Activated naive CD4-positive, alpha-beta T cell treated with anti-CD3 and anti-CD28 coated beads, Interleukin-2, amount 10 ng/mL, durations not matched to agents 7 days and 5 days (primary cell): ENCODE results near the gene MS4A8.
"Not testable (repeated sequence)": the region's sequence is repeated elsewhere in the genome, so short reads cannot be mapped to it uniquely, and the experiment has no call there.

Experiments
- CTCF ChIA-PET: fragments of 350-600 bp; sonication (Branson Sonifier 250); formaldehyde crosslinking; loops from one replicate; lab custom pipeline; 2021; ENCODE audit warnings: antibody characterized with exemption; lab: Charles Lee
- DNase-seq: peaks from one replicate; pipeline ENCODE4 v3.0.0-alpha.2; 2020
- H3K27ac Mint-ChIP-seq: one replicate; pipeline ENCODE4 v1.8.0; 2021; ENCODE audit warnings: mild to moderate bottlenecking, moderate library complexity, mixed read lengths
- H3K27me3 Mint-ChIP-seq: one replicate; pipeline ENCODE4 v1.8.0; 2021; ENCODE audit warnings: mild to moderate bottlenecking, mixed read lengths
- H3K36me3 Mint-ChIP-seq: one replicate; pipeline ENCODE4 v1.8.0; 2021; ENCODE audit warnings: mixed read lengths
- H3K4me1 Mint-ChIP-seq: one replicate; pipeline ENCODE4 v1.8.0; 2021; ENCODE audit warnings: mixed read lengths
- H3K4me3 Mint-ChIP-seq: one replicate; pipeline ENCODE4 v1.8.0; 2021; ENCODE audit warnings: mild to moderate bottlenecking, moderate library complexity, mixed read lengths
- H3K9me3 Mint-ChIP-seq: one replicate; pipeline ENCODE4 v1.8.0; 2021; ENCODE audit warnings: mixed read lengths

MS4A8 gene

GRCh38 chr11:60710482-60710881 lies 11.1 kb downstream of the MS4A8 start:
- no peaks in the 10 kb centered on the region for H3K4me1 Mint-ChIP-seq
- CTCF ChIA-PET: no interaction called here
- no peak for DNase-seq
- H3K4me3 Mint-ChIP-seq: no peak overlapping the region
- H3K27ac Mint-ChIP-seq: no peak overlapping the region
- peaks cover 5% of the 10 kb centered on the region for H3K27me3 Mint-ChIP-seq
- H3K9me3 Mint-ChIP-seq: no peaks in the 10 kb centered on the region
- H3K36me3 Mint-ChIP-seq: no peaks in the 10 kb centered on the region

GRCh38 chr11:60711276-60711675 lies 11.9 kb downstream of the MS4A8 start:
- H3K4me3 Mint-ChIP-seq: no peak overlapping the region
- H3K4me1 Mint-ChIP-seq: no peaks in the 10 kb centered on the region
- peaks cover 4% of the 10 kb centered on the region for H3K27me3 Mint-ChIP-seq
- no peaks in the 10 kb centered on the region for H3K36me3 Mint-ChIP-seq
- CTCF ChIA-PET: no interaction called here
- DNase-seq: no peak
- no peak overlapping the region for H3K27ac Mint-ChIP-seq
- H3K9me3 Mint-ChIP-seq: no peaks in the 10 kb centered on the region

- H3K36me3 Mint-ChIP-seq, H3K4me3 Mint-ChIP-seq, H3K9me3 Mint-ChIP-seq: not testable (repeated sequence)
Measured at GRCh38 chr11:60713423-60713822, 14.0 kb downstream of the MS4A8 start.

GRCh38 chr11:60717956-60718355 lies 18.5 kb downstream of the MS4A8 start:
- Mint-ChIP-seq H3K4me3 (no peak overlapping the region), H3K36me3 (no peaks in the 10 kb centered on the region), H3K9me3 (no peaks in the 10 kb centered on the region), H3K27ac (no peak overlapping the region), H3K27me3 (peaks cover 14% of the 10 kb centered on the region), H3K4me1 (no peaks in the 10 kb centered on the region)
- CTCF ChIA-PET: no interaction called here
- DNase-seq: no peak

More at GRCh38 chr11:60713423-60713822, 14.0 kb downstream of the MS4A8 start:
- H3K4me1 Mint-ChIP-seq, DNase-seq, H3K27ac Mint-ChIP-seq, H3K27me3 Mint-ChIP-seq, CTCF ChIA-PET: not testable (repeated sequence)

- H3K36me3 Mint-ChIP-seq: no peaks in the 10 kb centered on the region
- CTCF ChIA-PET: no interaction called here
Measured at GRCh38 chr11:60718524-60719316, 19.3 kb downstream of the MS4A8 start.

GRCh38 chr11:60719391-60719790 lies 20.0 kb downstream of the MS4A8 start:
- peaks cover 14% of the 10 kb centered on the region for H3K27me3 Mint-ChIP-seq
- DNase-seq: no peak
- H3K36me3 Mint-ChIP-seq: no peaks in the 10 kb centered on the region
- no peaks in the 10 kb centered on the region for H3K9me3 Mint-ChIP-seq
- no peak overlapping the region for H3K27ac Mint-ChIP-seq
- H3K4me3 Mint-ChIP-seq: no peak overlapping the region
- CTCF ChIA-PET: no interaction called here
- H3K4me1 Mint-ChIP-seq: no peaks in the 10 kb centered on the region

More at GRCh38 chr11:60718524-60719316, 19.3 kb downstream of the MS4A8 start:
- DNase-seq: no peak
- H3K27me3 Mint-ChIP-seq: peaks cover 15% of the 10 kb centered on the region
- no peak overlapping the region for H3K27ac Mint-ChIP-seq
- no peak overlapping the region for H3K4me3 Mint-ChIP-seq
- H3K4me1 Mint-ChIP-seq: no peaks in the 10 kb centered on the region
- no peaks in the 10 kb centered on the region for H3K9me3 Mint-ChIP-seq

GRCh38 chr11:60720460-60720859 lies 21.0 kb downstream of the MS4A8 start:
- Mint-ChIP-seq H3K27me3 (peaks cover 11% of the 10 kb centered on the region), H3K4me1 (no peaks in the 10 kb centered on the region)

GRCh38 chr11:60724420-60724819 lies 25.0 kb downstream of the MS4A8 start, which contains the start of gene MS4A18:
Gene MS4A18 (plus strand): TSS chr11:60724720.
- Mint-ChIP-seq H3K4me1 (no peaks in the 10 kb centered on the region), H3K4me3 (no peak within 1 kb of the TSS), H3K9me3 (no peaks in the 10 kb centered on the region), H3K27me3 (peaks cover 16% of the 10 kb centered on the region), H3K27ac (no peak within 1 kb of the TSS), H3K36me3 (no peaks in the 10 kb centered on the region)
- DNase-seq: no peak
- CTCF ChIA-PET: no interaction called here

More at GRCh38 chr11:60720460-60720859, 21.0 kb downstream of the MS4A8 start:
- Mint-ChIP-seq H3K36me3 (no peaks in the 10 kb centered on the region), H3K9me3 (no peaks in the 10 kb centered on the region), H3K4me3 (no peak overlapping the region), H3K27ac (no peak overlapping the region)
- no peak for DNase-seq
- CTCF ChIA-PET: interaction anchor here (0.5 kb wide), 1 partner anchor 393 kb away, joined by 3 read pairs; no protein-coding TSS in a partner anchor

- no peak for DNase-seq
- Mint-ChIP-seq H3K4me1 (no peaks in the 10 kb centered on the region), H3K4me3 (no peak overlapping the region), H3K27ac (no peak overlapping the region), H3K9me3 (no peaks in the 10 kb centered on the region), H3K36me3 (no peaks in the 10 kb centered on the region), H3K27me3 (peaks cover 22% of the 10 kb centered on the region)
- CTCF ChIA-PET: no interaction called here
Measured at GRCh38 chr11:60725592-60725991, 26.2 kb downstream of the MS4A8 start.

- H3K4me1 Mint-ChIP-seq: no peaks in the 10 kb centered on the region
Measured at GRCh38 chr11:60731586-60731985, 32.2 kb downstream of the MS4A8 start.

GRCh38 chr11:60734279-60734678 lies 34.9 kb downstream of the MS4A8 start:
- H3K27ac Mint-ChIP-seq: no peak overlapping the region
- H3K36me3 Mint-ChIP-seq: no peaks in the 10 kb centered on the region
- no peak for DNase-seq
- CTCF ChIA-PET: no interaction called here
- peaks cover 10% of the 10 kb centered on the region for H3K27me3 Mint-ChIP-seq
- no peaks in the 10 kb centered on the region for H3K9me3 Mint-ChIP-seq
- no peaks in the 10 kb centered on the region for H3K4me1 Mint-ChIP-seq
- no peak overlapping the region for H3K4me3 Mint-ChIP-seq

More at GRCh38 chr11:60731586-60731985, 32.2 kb downstream of the MS4A8 start:
- no peak for DNase-seq
- CTCF ChIA-PET: no interaction called here
- Mint-ChIP-seq H3K4me3 (no peak overlapping the region), H3K27ac (no peak overlapping the region), H3K9me3 (no peaks in the 10 kb centered on the region), H3K27me3 (peaks cover 11% of the 10 kb centered on the region), H3K36me3 (no peaks in the 10 kb centered on the region)

- Mint-ChIP-seq H3K4me1 (no peaks in the 10 kb centered on the region), H3K36me3 (no peaks in the 10 kb centered on the region), H3K27ac (no peak overlapping the region), H3K27me3 (peaks cover 4% of the 10 kb centered on the region), H3K9me3 (no peaks in the 10 kb centered on the region), H3K4me3 (no peak overlapping the region)
- CTCF ChIA-PET: no interaction called here
- no peak for DNase-seq
Measured at GRCh38 chr11:60739114-60739513, 39.7 kb downstream of the MS4A8 start.

GRCh38 chr11:60740573-60740972 lies 41.2 kb downstream of the MS4A8 start:
- Mint-ChIP-seq H3K4me3 (no peak overlapping the region), H3K27me3 (peaks cover 4% of the 10 kb centered on the region), H3K36me3 (no peaks in the 10 kb centered on the region), H3K4me1 (no peaks in the 10 kb centered on the region), H3K27ac (no peak overlapping the region), H3K9me3 (no peaks in the 10 kb centered on the region)
- no peak for DNase-seq
- CTCF ChIA-PET: no interaction called here

- Mint-ChIP-seq H3K4me1 (no peaks in the 10 kb centered on the region), H3K27me3 (peaks cover 4% of the 10 kb centered on the region), H3K9me3 (no peaks in the 10 kb centered on the region), H3K4me3 (no peak overlapping the region), H3K36me3 (no peaks in the 10 kb centered on the region), H3K27ac (no peak overlapping the region)
- CTCF ChIA-PET: interaction anchor here (1.0 kb wide), 1 partner anchor 22 kb away, joined by 3 read pairs; no protein-coding TSS in a partner anchor
- no peak for DNase-seq
Measured at GRCh38 chr11:60741421-60741820, 42.0 kb downstream of the MS4A8 start.

- no peaks in the 10 kb centered on the region for H3K4me1 Mint-ChIP-seq
- no peak overlapping the region for H3K27ac Mint-ChIP-seq
- peaks cover 4% of the 10 kb centered on the region for H3K27me3 Mint-ChIP-seq
- H3K9me3 Mint-ChIP-seq: peaks cover 4% of the 10 kb centered on the region
- no peak for DNase-seq
- no peaks in the 10 kb centered on the region for H3K36me3 Mint-ChIP-seq
- CTCF ChIA-PET: no interaction called here
- H3K4me3 Mint-ChIP-seq: no peak overlapping the region
Measured at GRCh38 chr11:60743058-60743457, 43.6 kb downstream of the MS4A8 start.
